ENCODE measurements around the gene SLC16A3.
A peak's percentile ranks its signal among the peaks of the same experiment; 100 is the strongest.
"Not testable (repeated sequence)": the region's sequence is repeated elsewhere in the genome, so short reads cannot be mapped to it uniquely, and the experiment has no call there.

Gene SLC16A3

DNA sequence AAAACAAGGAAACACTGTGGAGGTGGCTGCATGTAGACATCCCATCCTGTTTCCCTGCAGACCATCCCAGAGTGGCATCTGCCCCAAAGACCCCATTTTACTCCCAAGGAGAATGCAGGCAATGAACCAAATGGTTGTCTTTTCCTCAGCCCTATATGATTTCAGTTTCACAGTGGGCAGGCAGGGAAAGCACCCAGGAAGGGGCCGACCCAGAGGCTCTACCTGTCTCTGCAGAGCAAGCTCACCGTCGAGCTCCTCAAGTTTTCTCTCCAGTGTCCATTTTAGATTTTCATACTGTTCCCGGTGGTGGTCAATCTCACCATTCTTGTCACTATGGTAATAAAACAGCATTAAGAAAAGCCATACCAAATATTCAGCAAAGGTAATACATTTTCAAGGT, 30.8 kb upstream of the SLC16A3 start:
- H3K9ac ChIP-seq (ENCODE audit: low read depth, low read length): no peak overlapping the region
- no peaks in the 10 kb centered on the region for H3K4me1 ChIP-seq (ENCODE audit: insufficient read depth, low read length)
- H3K36me3 ChIP-seq (ENCODE audit: insufficient read depth, low read length): peaks cover 3% of the 10 kb centered on the region; the same call in 1 of the 2 replicates
- H3K9me3 ChIP-seq (ENCODE audit: control insufficient read depth, insufficient read depth, low read length): no peaks in the 10 kb centered on the region

DNA sequence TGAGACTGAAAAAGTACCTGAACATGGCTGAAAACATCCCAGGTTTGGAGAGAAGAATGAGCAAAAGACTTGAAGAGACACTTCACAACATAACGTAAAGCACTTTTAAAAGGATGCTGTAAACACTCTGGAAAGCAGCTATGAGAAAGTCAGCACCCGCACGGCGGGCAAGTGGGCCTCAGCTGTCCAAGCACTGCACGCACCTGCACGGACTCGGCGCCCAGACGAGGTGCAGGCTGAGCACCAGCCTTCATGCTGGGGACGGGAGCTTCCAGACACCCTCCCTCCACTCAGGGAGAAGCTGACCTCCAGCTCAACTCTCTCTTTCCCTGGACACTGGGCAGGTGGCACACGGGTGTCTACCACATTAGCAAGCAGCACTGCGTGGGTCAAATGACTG, 29.3 kb upstream of the SLC16A3 start:
- Histone ChIP-seq H3K9me3 (ENCODE audit: control insufficient read depth, insufficient read depth, low read length) (no peaks in the 10 kb centered on the region), H3K9ac (ENCODE audit: low read depth, low read length) (no peak overlapping the region), H3K36me3 (ENCODE audit: insufficient read depth, low read length) (0 out of 2 replicates have a peak, but pooled peaks cover 3% of the 10 kb centered on the region), H3K4me1 (ENCODE audit: insufficient read depth, low read length) (no peaks in the 10 kb centered on the region)

DNA sequence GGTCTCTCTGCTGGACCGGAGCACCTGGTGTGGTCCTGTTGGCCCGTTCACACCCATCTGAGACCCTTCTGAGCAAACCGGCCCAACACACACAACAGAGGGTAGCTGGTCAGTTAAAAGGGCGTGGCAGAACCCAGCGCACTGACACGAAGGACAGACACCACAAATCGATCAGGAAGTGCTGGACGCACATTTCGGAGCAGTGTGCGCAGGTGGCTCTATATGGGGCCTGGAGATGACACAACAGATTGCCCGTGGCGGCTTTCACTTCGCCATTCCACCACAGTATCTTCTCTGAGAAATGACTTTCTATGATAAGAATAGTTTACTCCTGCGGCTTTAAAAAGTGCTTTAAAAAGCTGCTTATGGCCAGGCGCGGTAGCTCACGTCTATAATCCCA, 28.7 kb upstream of the SLC16A3 start:
- no peaks in the 10 kb centered on the region for H3K9me3 ChIP-seq (ENCODE audit: control insufficient read depth, insufficient read depth, low read length)
- H3K4me1 ChIP-seq (ENCODE audit: insufficient read depth, low read length): no peaks in the 10 kb centered on the region; the same call in 1 of the 2 replicates
- 0 out of 2 replicates have a peak, but pooled peaks cover 3% of the 10 kb centered on the region for H3K36me3 ChIP-seq (ENCODE audit: insufficient read depth, low read length)
- H3K9ac ChIP-seq (ENCODE audit: low read depth, low read length): no peak overlapping the region

GRCh38 chr17:82200743-82201497, 27.9 kb upstream of the SLC16A3 start:
- H3K4me1 ChIP-seq (ENCODE audit: insufficient read depth, low read length): peaks cover 6% of the 10 kb centered on the region; the same call in 1 of the 2 replicates
- H3K9ac ChIP-seq (ENCODE audit: low read depth, low read length): no peak overlapping the region
- H3K9me3 ChIP-seq (ENCODE audit: control insufficient read depth, insufficient read depth, low read length): no peaks in the 10 kb centered on the region
- 0 out of 2 replicates have a peak, but pooled peaks cover 3% of the 10 kb centered on the region for H3K36me3 ChIP-seq (ENCODE audit: insufficient read depth, low read length)

- H3K9ac ChIP-seq (ENCODE audit: low read depth, low read length): no peak overlapping the region
- H3K9me3 ChIP-seq (ENCODE audit: control insufficient read depth, insufficient read depth, low read length): no peaks in the 10 kb centered on the region
- H3K4me1 ChIP-seq (ENCODE audit: insufficient read depth, low read length): peaks cover 10% of the 10 kb centered on the region; the same call in 1 of the 2 replicates
- 0 out of 2 replicates have a peak, but pooled peaks cover 3% of the 10 kb centered on the region for H3K36me3 ChIP-seq (ENCODE audit: insufficient read depth, low read length)
Observed at GRCh38 chr17:82201498-82201910, 27.3 kb upstream of the SLC16A3 start.

- H3K9ac ChIP-seq (ENCODE audit: low read depth, low read length): no peak overlapping the region
- peaks cover 10% of the 10 kb centered on the region; the same call in 1 of the 2 replicates for H3K4me1 ChIP-seq (ENCODE audit: insufficient read depth, low read length)
- H3K9me3 ChIP-seq (ENCODE audit: control insufficient read depth, insufficient read depth, low read length): no peaks in the 10 kb centered on the region
- 0 out of 2 replicates have a peak, but pooled peaks cover 3% of the 10 kb centered on the region for H3K36me3 ChIP-seq (ENCODE audit: insufficient read depth, low read length)
Observed at GRCh38 chr17:82202981-82203380, 25.9 kb upstream of the SLC16A3 start.

DNA sequence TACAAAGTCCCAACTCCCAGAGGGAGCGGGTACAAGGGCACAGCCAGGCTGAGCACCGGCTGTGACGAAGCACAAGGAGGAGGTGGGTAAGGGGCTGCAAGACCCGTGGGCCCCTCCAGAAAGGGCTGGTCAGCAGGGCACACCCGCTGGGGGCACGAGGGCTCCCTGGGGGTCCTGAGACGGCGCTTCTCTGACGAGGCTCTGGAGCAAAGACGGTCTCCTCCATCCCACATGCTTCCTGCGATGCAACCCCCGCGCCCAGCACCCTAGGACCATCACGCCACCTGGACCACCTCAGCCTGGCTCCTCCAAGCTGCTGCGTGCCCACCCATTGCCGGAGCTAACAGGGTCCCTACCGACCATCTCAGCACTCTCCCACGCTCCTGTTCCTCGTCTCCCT, 24.9 kb upstream of the SLC16A3 start:
- Histone ChIP-seq H3K9ac (ENCODE audit: low read depth, low read length) (no peak overlapping the region), H3K9me3 (ENCODE audit: control insufficient read depth, insufficient read depth, low read length) (no peaks in the 10 kb centered on the region), H3K4me1 (ENCODE audit: insufficient read depth, low read length) (peaks cover 10% of the 10 kb centered on the region; the same call in 1 of the 2 replicates), H3K36me3 (ENCODE audit: insufficient read depth, low read length) (no peaks in the 10 kb centered on the region)

GRCh38 chr17:82204831-82205719, 23.8 kb upstream of the SLC16A3 start:
- no peaks in the 10 kb centered on the region for H3K36me3 ChIP-seq (ENCODE audit: insufficient read depth, low read length)
- H3K4me1 ChIP-seq (ENCODE audit: insufficient read depth, low read length): peaks cover 10% of the 10 kb centered on the region; the same call in 1 of the 2 replicates
- H3K9ac ChIP-seq (ENCODE audit: low read depth, low read length): no peak overlapping the region
- no peaks in the 10 kb centered on the region for H3K9me3 ChIP-seq (ENCODE audit: control insufficient read depth, insufficient read depth, low read length)

DNA sequence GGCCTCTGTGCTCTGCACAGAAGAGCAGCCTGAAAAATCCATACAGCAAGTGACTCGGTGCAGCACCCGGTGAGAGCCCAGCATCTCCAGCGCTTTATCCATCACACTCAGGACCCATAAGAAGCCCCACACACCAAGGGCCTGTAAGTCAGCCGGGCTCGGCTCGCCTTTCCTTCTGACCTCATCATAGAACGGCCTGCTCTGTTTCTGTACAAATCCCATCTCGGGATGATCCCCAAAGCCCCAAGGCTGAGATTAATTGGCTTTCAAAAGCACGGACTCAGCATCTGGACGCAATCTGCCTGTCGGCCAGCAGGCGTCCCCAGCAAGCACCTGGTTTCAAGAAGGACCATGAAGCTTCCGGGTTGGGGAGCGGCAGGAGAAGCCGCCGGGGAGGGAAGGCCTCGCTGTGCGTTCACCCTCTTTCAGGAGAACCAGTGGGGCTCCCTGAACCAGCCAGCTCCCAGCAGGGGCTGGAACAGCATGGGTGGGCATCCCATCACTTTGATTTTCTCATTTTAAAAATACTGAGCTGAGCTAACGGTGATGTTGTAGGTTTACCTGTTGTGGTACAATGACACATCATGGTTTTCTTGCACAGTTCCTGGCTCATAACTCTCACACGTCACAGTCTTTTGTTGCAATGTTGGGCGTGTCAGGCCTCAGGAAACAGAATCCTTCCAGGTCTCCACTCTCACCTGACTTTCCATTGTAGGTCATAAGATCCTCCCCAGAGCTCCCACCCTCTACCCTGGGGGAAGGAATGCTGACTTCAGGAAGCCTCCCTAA, 22.9 kb upstream of the SLC16A3 start:
- Histone ChIP-seq H3K36me3 (ENCODE audit: insufficient read depth, low read length) (no peaks in the 10 kb centered on the region), H3K9ac (ENCODE audit: low read depth, low read length) (peak overlapping the region; percentile 7; the same call in 1 of the 2 replicates), H3K4me1 (ENCODE audit: insufficient read depth, low read length) (peaks cover 10% of the 10 kb centered on the region; the same call in 1 of the 2 replicates), H3K9me3 (ENCODE audit: control insufficient read depth, insufficient read depth, low read length) (no peaks in the 10 kb centered on the region)

- not testable (repeated sequence) for H3K36me3 ChIP-seq (ENCODE audit: insufficient read depth, low read length); H3K9me3 ChIP-seq (ENCODE audit: control insufficient read depth, insufficient read depth, low read length); H3K4me1 ChIP-seq (ENCODE audit: insufficient read depth, low read length); H3K9ac ChIP-seq (ENCODE audit: low read depth, low read length)
Observed at GRCh38 chr17:82210655-82211054, 18.2 kb upstream of the SLC16A3 start.

GRCh38 chr17:82212331-82213250, 16.3 kb upstream of the SLC16A3 start, which contains the start of gene CCDC57:
CCDC57 (minus strand) TSS chr17:82212842; CDS start chr17:82201944, 10,898 bp downstream.
- Histone ChIP-seq H3K4me1 (ENCODE audit: insufficient read depth, low read length) (peaks cover 7% of the 10 kb centered on the region; the same call in 1 of the 2 replicates), H3K9me3 (ENCODE audit: control insufficient read depth, insufficient read depth, low read length) (no peaks in the 10 kb centered on the region; the same call in 1 of the 2 replicates), H3K9ac (ENCODE audit: low read depth, low read length) (peak within 1 kb of the TSS; percentile 98), H3K36me3 (ENCODE audit: insufficient read depth, low read length) (no peaks in the 10 kb centered on the region)

DNA sequence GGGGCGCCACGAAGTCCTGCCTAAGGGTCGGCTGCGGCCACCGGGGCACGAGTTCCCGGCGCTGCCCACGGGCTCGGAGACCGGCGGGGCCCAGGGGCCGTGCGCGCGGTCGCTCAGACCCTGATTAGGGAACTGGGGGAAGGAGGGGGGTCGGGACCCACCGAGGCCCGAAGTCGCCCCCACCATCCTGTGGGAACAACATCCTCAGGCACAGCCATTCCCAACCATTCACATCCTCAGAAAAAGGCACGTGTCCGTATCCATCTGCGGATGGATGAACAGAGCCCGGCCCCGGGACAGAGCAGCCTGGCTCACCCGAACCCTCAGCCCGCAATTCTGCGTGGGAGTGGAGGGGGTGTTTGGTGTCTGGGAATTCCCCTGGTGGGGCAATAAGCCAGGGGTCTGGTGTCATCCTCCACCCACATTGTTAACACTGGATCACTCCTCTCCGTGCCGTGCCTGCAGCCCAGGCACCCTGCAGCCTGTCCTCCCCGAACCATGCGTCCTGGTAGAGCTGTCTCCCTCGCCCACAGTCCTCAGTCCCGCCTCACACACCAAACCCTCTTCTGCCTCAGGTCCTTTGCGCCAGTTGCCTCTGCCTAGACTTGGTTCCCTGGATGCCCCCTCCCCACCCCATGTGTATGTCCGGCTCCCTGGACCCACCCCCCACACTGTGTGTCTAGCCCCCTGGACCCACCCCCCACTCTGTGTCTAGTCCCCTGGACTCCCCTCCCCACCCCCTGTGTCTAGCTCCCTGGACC, 15.4 kb upstream of the SLC16A3 start:
- H3K4me1 ChIP-seq (ENCODE audit: insufficient read depth, low read length): peaks cover 7% of the 10 kb centered on the region; the same call in 1 of the 2 replicates
- H3K9ac ChIP-seq (ENCODE audit: low read depth, low read length): peak overlapping the region; percentile 98
- H3K9me3 ChIP-seq (ENCODE audit: control insufficient read depth, insufficient read depth, low read length): no peaks in the 10 kb centered on the region; the same call in 1 of the 2 replicates
- no peaks in the 10 kb centered on the region for H3K36me3 ChIP-seq (ENCODE audit: insufficient read depth, low read length)

All from ES-I3 (cell line).